Kidney epithelial cell (primary cell): ENCODE data around the gene PLXNB2. TPM values are rescaled to one million over a fixed set of nuclear protein-coding genes. Genes with fewer than 3 reads are reported as not detected.
A peak's percentile ranks its signal among the peaks of the same experiment; 100 is the strongest.

Source experiments
- DNase-seq: peaks from one replicate; pipeline ENCODE4 v3.0.0-alpha.2; 2010; ENCODE audit warnings: low read depth
- H3K27me3 ChIP-seq: 2 replicates; pipeline ENCODE4 v1.6.0; 2011; ENCODE audit warnings: low read length; ENCODE audit not compliant: control insufficient read depth, insufficient read depth
- H3K36me3 ChIP-seq: 2 replicates; pipeline ENCODE4 v1.5.1; 2011; ENCODE audit warnings: low read length; ENCODE audit not compliant: control insufficient read depth, insufficient read depth
- H3K4me3 ChIP-seq: 2 replicates; pipeline ENCODE4 v1.5.1; 2011; ENCODE audit warnings: low read depth, mild to moderate bottlenecking, control low read depth, low read length
- CTCF ChIP-seq: IDR thresholded peaks from 2 replicates; pipeline ENCODE4 v1.5.1; 2011; ENCODE audit warnings: mild to moderate bottlenecking, moderate library complexity, low read length, control low read depth, inconsistent platforms; ENCODE audit not compliant: insufficient read depth, poor library complexity, severe bottlenecking
- total RNA-seq: library from RNA; depleted of rRNA; stranded (reverse); fragments of >200 nt; gene quantifications from 2 replicates; pipeline ENCODE4 v1.2.3, GENCODE V29; 2015

Gene PLXNB2
- total RNA-seq, 1 donor from 2014 or later, result 251 TPM

GRCh38 chr22:50293441-50294318 lies 13.8 kb downstream of the PLXNB2 start:
- Histone ChIP-seq H3K27me3 (no peaks in the 10 kb centered on the region), H3K4me3 (peak overlapping the region; percentile 1), H3K36me3 (peaks cover 2% of the 10 kb centered on the region)
- DNase-seq, result no peak
- TF ChIP-seq CTCF, result no peak

GRCh38 chr22:50292643-50293440 lies 14.6 kb downstream of the PLXNB2 start:
- TF ChIP-seq CTCF, result no peak
- Histone ChIP-seq H3K4me3 (peak overlapping the region; percentile 1), H3K27me3 (no peaks in the 10 kb centered on the region), H3K36me3 (peaks cover 2% of the 10 kb centered on the region)
- no peak for DNase-seq

- Histone ChIP-seq H3K27me3 (no peaks in the 10 kb centered on the region), H3K36me3 (peaks cover 2% of the 10 kb centered on the region), H3K4me3 (no peak overlapping the region)
- no peak for DNase-seq
- TF ChIP-seq CTCF, result no peak
These were observed 17.4 kb downstream of the PLXNB2 start for GRCh38 chr22:50289942-50290630.

GRCh38 chr22:50289151-50289941 lies 18.1 kb downstream of the PLXNB2 start:
- Histone ChIP-seq H3K4me3 (no peak overlapping the region), H3K27me3 (no peaks in the 10 kb centered on the region), H3K36me3 (peaks cover 2% of the 10 kb centered on the region)
- TF ChIP-seq CTCF, result no peak
- no peak for DNase-seq

- DNase-seq, result no peak
- H3K4me3 ChIP-seq, result no peak overlapping the region
- H3K27me3 ChIP-seq, result no peaks in the 10 kb centered on the region
- H3K36me3 ChIP-seq, result peaks cover 6% of the 10 kb centered on the region
- no peak for TF ChIP-seq CTCF
These were observed 19.7 kb downstream of the PLXNB2 start for GRCh38 chr22:50287731-50288130.
